ENCODE measurements around the gene TNS4.

The TNS4 gene

GRCh38 chr17:40515011-40515410, 13.6 kb upstream of the TNS4 start:
- no peak for DNase-seq

DNA sequence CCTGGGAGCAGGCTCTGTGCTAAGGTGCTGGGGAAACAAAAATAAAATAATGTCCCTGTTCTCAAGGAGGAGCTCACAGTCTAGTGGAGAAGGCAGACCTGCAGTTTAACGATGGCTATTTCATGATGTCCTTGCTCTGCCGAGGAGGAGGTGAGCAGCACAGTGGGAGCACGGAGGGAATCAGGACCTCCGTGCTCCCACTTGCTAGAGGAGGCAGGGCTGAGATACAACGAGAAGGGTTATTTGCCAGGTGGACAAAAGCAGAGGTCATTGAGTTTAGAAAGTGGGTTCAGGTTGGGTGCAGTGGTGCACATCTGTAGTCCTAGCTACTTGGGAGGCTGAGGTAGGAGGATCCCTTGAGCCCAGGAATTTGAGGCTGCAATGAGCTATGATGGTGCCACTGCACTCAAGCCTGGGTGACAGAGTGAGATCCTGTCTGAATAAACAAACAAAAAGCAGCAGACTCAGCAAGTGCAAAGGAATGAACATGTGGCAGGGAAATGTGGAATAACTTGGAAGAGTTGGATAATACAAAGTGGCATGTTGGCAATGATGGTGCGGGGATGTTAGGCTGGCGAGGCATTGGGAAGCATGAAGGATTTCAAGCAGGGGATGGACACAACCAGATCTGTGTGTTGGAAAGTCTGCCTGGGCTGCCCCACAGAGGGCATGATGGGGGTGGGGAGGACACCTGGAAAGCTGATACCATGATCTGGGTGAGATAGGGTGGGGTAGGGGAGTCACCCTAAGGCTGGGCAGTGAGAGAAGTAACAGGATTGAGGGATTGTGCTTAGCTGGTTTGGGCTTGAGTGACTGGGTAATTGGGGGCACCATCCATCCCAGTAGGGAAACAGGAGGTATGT, 12.8 kb upstream of the TNS4 start:
- DNase-seq = no peak

DNA sequence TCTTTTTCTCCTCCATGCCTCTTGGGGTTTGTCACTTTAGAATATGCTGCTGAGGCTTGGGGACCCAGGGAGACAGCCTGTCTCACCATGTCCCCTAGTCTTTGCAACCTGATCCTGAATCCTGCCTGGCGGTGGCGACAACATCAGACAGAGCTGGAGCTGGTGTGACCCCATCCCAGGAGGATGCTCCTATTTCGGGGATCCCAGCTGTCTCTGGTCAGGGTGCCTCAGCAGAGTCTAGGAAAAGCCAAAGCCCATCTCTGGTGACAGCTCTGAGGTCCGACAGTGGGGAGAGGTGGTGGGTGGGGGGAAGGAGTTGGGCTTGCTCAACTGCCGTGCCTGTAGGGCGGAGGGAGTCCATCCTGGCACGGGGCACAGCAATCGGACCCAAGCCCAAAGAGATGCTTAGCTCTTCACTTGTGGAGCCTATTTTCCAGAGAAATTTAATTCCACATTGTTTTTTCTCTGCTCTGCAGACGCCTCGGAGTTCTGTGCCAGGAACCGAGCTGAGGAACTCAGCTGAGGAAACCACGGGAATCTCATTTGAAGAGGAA, 10.3 kb upstream of the TNS4 start:
- DNase-seq = no peak

GRCh38 chr17:40511136-40511535, 9.7 kb upstream of the TNS4 start:
- DNase-seq = no peak

- DNase-seq = no peak
Observed at GRCh38 chr17:40510328-40510648, 8.9 kb upstream of the TNS4 start.

GRCh38 chr17:40509626-40510327, 8.4 kb upstream of the TNS4 start:
- DNase-seq = no peak

GRCh38 chr17:40506786-40507185, 5.4 kb upstream of the TNS4 start:
- DNase-seq = no peak

DNA sequence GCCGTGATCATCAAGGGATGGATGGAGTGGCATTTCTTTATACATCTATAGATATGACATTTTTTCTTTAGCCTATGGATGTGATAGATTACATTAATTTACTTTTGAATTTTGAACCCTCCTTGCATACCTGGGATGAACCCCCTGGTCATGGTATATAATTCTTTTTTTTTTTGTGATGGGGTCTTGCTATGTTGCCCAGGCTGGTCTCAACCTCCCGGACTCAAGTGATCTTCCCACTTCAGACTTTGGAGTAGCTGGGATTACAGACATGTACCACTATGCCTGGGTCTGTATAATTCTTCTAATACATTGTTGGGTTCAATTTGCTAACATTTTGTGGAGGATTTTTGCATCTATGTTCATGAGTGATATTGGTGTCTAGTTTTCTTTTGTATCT, 1.7 kb upstream of the TNS4 start:
- no peak for DNase-seq

DNA sequence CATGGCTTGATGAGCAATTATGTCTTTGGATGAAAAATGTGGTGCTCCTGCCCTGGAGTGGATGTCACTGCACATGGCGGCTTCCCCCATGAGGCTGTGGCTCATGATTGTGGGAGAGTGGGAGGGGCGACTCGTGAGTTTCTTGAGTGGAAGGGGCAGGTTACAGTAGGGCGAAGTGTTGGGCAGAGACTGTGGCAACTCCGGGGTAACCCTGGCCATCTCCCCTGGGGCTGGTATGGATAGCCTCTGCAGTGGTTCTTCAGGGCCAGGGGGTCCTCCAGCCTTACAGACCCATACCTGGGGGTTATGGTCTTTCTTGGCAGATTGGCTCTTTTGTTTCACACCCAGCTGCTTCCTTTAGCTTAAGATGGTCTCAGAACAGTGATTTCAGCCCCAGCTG, 1.3 kb upstream of the TNS4 start:
- no peak for DNase-seq

GRCh38 chr17:40500709-40501108, 714 bp downstream of the TNS4 start:
- no peak for DNase-seq

DNA sequence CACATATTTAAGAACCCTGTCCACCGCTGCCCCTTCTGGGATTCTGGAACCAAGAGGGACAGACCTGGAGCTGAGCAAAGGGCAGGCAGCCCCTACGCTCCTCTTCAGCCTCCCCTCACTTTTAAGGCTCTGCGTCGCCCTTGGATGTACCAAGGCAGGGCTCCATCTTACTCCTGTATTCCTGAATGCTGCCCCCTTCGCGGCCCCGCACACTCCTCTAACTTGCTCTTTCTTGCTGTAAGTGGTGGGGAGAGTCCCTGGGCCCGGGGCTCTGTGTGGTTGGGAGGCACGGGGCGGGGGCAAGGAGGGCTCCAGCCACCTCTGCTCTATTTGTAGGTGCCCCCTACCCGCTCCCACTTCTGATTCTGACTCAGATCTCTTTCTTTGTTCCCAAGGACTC, 1.2 kb downstream of the TNS4 start:
- no peak for DNase-seq

- no peak for DNase-seq
Observed at GRCh38 chr17:40499551-40500189, 1.8 kb downstream of the TNS4 start.

DNA sequence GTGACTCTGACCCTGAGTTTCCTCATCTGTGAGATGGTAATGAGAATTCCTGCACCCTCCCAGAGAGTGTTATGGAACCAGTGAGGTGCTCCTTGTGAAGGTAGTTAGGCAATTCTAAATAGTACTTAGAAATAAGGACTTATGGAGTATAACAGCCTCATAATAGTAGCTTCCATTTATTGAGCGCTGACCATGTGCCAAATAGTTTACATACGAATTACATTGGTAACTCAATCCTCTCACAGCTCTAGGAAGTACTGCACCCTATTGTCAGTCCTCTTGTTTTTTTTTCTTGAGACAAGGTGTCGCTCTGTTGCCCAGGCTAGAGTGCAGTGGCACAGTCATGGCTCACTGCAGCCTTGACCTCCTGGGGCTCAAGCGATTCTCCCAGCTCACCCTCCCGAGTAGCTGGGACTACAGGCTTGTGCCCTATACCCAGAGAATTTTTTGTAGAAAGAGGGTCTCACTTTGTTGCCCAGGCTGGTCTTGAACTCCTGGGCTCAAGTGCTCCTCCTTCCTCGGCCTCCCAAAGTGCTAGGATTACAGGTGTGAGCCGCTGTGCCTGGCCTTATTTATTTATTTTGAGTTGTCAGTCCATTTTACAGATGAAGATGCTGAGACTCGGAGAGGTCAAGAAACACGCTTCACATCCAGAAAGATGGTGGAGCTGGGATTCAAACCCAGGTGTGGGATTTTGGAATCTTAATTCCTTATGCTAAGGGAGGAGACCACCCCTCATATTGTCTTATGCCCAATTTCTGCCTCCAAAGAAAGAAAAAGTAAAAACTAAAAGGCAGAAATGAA, 2.9 kb downstream of the TNS4 start:
- no peak for DNase-seq

- DNase-seq = no peak
Observed at GRCh38 chr17:40497695-40498094, 3.7 kb downstream of the TNS4 start.

- no peak for DNase-seq
Observed at GRCh38 chr17:40496634-40497420, 4.6 kb downstream of the TNS4 start.

DNA sequence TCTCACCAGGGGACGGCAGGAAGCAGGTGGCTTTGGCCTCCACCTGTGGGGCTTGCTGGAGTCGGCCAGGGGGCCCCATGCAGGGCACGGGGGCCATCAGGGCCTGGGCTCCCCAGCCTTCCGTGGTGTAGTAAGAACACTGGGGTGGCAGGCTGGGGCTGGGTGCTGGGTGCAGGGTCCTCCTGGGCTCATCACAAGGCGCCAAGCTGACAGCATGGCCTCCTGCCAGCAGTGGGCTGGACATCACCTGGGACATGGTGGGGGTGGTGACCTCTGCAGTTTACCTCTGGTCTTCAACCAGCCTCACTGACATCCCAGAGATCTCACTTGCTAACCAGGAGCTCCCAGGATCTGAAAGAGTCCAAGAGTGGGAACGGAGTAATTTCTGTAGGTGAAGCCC, 5.3 kb downstream of the TNS4 start:
- DNase-seq = no peak

- DNase-seq = no peak
Observed at GRCh38 chr17:40495140-40495539, 6.3 kb downstream of the TNS4 start.

DNA sequence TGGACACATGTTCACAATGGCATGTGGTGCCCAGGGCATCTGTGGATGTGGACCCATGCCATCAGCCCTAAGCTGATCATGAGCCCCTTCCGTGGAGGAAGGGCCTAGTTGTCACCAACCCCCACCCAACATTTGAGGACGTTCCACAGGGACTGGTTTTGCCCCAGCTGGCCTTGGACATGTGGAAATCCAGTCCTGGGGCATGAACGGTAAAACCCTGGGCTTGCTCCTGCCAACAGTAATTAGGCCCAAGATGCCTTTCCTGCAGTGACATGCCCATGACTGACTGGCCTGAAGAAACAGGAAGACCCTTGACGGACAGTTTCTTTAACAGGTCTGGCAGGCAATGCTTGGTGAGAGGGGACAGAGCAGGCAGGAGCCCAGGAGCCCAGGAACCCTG, 7.7 kb downstream of the TNS4 start:
- DNase-seq = no peak

DNA sequence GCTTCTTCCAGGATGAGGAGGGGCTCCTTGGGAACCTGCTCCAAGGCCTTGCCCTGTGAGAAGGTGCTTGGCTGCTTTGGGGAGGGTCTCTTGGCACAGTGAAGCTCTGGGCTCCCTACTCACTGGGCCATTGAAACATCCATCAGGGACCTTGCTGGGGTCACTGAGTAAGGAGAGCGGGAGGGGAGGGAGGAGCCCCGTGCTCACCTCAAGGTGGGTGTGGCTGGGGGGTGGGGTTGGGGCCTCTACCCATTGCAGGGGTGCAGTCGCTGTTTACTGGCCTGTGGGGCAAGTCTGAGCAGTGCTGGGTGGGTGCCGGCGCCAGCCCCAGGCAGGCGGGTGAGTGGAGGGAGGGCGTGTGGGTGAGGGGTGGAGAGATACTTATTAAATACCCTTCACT, 9.9 kb downstream of the TNS4 start:
- DNase-seq = no peak

DNA sequence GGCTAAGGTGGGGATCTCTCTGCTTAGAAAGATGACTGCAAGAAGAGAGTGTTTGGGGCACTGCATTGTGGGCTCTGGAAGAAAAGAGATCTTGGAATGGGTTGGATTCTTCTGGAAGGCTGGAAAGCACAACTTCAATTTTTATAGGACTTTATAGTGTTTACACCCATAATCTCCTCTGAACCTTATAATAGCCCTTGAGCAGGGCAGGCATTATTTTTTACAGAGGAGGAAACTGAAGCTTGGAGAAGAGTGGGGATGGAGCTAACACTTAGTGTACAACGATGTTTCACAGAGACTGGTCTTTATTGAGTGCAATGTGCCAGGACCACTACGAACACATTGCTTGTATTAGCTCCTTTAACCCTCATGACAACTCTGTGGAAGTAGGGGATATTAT, 10.4 kb downstream of the TNS4 start:
- no peak for DNase-seq

DNA sequence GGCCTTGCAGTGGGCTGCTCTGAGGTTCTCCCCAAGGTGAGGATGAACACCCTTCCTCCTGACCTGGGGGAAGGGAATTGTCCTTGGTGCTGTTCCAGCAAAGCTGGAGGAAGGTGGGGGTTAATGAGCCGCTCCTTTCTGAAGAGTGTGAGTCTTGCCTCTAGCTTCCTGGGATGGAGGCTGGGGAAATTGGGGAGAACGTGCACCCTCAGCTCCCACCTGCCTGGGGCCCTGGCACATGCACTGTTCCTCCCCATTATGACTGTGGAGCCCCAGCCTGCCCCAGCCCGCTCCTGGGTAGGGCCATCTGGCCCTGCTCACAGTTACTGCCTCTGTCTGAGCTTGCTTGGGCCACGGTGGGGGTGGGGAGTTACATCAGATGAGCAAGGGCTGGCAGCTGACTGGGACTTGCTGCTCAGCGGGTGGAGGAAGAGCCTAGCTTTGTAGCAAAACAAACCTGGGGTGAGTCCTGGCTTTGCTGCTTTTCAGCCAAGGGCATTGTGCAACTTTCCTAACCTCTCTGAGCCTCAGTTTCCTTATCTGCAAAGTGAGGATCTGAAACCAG, 11.1 kb downstream of the TNS4 start:
- no peak for DNase-seq

Data from activated CD4-positive, alpha-beta T cell treated with anti-CD3 and anti-CD28 coated beads, Interleukin-2, amount 50 U/mL, for 1 hour (primary cell).